ENCODE measurements around the gene PCSK5. TPM values are rescaled to one million over a fixed set of nuclear protein-coding genes. Genes with fewer than 3 reads are reported as not detected.

Gene PCSK5
- total RNA-seq, 2 donors from 2014 or later, result 41.2 to 63.7 TPM

- peak overlapping the region; percentile 70 to 76 for H3K27ac ChIP-seq
Measured at GRCh38 chr9:76257311-76257710, 366.8 kb downstream of the PCSK5 start.

DNA sequence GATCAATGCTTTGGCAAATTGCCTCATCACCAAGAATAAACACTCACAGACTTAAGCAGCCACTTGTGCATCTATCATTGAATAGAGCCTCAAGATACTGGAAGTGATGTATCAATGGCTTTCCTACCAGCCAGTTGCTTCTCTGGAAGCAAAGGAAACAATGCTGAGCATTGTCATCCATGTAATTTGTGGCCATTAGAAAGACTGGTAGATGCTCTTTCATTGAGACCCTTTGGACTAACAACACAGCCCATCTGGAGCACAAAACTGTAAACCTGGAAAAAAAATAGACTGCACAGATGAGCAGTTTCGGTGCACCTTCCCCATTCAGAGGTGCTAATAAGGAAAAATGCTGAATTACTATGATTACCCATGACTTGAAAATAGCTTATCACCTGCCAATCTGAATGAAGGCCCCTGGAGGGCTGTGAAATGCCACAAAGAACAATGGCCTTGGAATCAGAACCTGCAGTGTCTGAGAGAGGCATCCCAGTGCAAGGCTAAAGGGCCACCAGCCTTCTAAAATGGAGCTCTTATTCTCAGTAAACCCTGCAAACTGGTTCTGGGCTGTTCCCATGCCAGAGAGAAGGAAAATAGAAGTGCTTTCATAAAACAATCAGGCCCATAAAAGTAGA, 376.3 kb downstream of the PCSK5 start:
- ATAC-seq (ENCODE audit: insufficient number of reproducible peaks, low FRiP score, low read depth), result no peak
- no peaks in the 10 kb centered on the region for H3K27me3 ChIP-seq (replicated peaks; ENCODE audit: insufficient read depth)
- DNase-seq (ENCODE audit: low spot score), result no peak

More at GRCh38 chr9:76257311-76257710, 366.8 kb downstream of the PCSK5 start:
- no peak for ATAC-seq (ENCODE audit: insufficient number of reproducible peaks, low FRiP score, low read depth)
- Histone ChIP-seq H3K4me1 (ENCODE audit: control insufficient read depth in 1 of 2, low read depth in 2 of 2) (peaks cover 3 to 30% of the 10 kb centered on the region in 2 donors), H3K27me3 (replicated peaks; ENCODE audit: insufficient read depth) (no peaks in the 10 kb centered on the region), H3K36me3 (no peaks in the 10 kb centered on the region), H3K9me3 (no peaks in the 10 kb centered on the region), H3K4me3 (no peak overlapping the region)
- no peak for DNase-seq (ENCODE audit: low spot score)
- TF ChIP-seq, protein P1, sequence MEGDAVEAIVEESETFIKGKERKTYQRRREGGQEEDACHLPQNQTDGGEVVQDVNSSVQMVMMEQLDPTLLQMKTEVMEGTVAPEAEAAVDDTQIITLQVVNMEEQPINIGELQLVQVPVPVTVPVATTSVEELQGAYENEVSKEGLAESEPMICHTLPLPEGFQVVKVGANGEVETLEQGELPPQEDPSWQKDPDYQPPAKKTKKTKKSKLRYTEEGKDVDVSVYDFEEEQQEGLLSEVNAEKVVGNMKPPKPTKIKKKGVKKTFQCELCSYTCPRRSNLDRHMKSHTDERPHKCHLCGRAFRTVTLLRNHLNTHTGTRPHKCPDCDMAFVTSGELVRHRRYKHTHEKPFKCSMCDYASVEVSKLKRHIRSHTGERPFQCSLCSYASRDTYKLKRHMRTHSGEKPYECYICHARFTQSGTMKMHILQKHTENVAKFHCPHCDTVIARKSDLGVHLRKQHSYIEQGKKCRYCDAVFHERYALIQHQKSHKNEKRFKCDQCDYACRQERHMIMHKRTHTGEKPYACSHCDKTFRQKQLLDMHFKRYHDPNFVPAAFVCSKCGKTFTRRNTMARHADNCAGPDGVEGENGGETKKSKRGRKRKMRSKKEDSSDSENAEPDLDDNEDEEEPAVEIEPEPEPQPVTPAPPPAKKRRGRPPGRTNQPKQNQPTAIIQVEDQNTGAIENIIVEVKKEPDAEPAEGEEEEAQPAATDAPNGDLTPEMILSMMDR (IDR thresholded peaks at IDR 0.05), result no peak

DNA sequence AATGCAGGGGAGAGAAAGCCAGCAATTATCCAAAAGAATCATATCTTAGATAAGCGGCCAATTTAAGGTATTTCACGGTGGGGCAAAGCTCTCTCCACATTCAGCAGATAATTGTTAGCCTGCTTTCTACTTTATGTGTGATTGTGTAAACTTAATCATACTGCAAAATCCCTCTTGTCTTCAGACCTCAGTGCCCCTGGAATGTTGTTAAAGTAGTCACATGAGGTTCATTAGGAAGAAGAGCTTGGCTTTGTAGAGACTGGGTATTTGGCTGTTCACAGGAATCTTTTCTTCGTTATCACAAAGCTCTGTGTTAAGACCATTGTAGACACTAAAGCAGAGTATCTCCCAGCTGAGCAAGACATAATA, 376.8 kb downstream of the PCSK5 start:
- H3K36me3 ChIP-seq, result no peaks in the 10 kb centered on the region
- H3K27ac ChIP-seq, result no peak overlapping the region
- H3K4me3 ChIP-seq, result no peak overlapping the region
- H3K4me1 ChIP-seq (ENCODE audit: control insufficient read depth in 1 of 2, low read depth in 2 of 2), result peaks cover 7 to 18% of the 10 kb centered on the region in 2 donors
- TF ChIP-seq, protein P1 (IDR thresholded peaks at IDR 0.05), result no peak
- no peak for ATAC-seq (ENCODE audit: insufficient number of reproducible peaks, low FRiP score, low read depth)
- no peaks in the 10 kb centered on the region for H3K27me3 ChIP-seq (replicated peaks; ENCODE audit: insufficient read depth)
- peaks cover 5% of the 10 kb centered on the region for H3K9me3 ChIP-seq
- no peak for DNase-seq (ENCODE audit: low spot score)

More for the DNA sequence above, 376.3 kb downstream of the PCSK5 start:
- TF ChIP-seq, protein P1 (IDR thresholded peaks at IDR 0.05), result no peak
- Histone ChIP-seq H3K27ac (no peak overlapping the region), H3K9me3 (peaks cover 5% of the 10 kb centered on the region), H3K36me3 (no peaks in the 10 kb centered on the region), H3K4me3 (no peak overlapping the region), H3K4me1 (ENCODE audit: control insufficient read depth in 1 of 2, low read depth in 2 of 2) (peaks cover 7 to 18% of the 10 kb centered on the region in 2 donors)

- Histone ChIP-seq H3K36me3 (no peaks in the 10 kb centered on the region), H3K9me3 (no peaks in the 10 kb centered on the region), H3K4me1 (ENCODE audit: control insufficient read depth in 1 of 2, low read depth in 2 of 2) (peaks cover 7 to 18% of the 10 kb centered on the region in 2 donors), H3K4me3 (no peak overlapping the region), H3K27ac (peak overlapping the region in 1 of 2 donors; percentile 35), H3K27me3 (replicated peaks; ENCODE audit: insufficient read depth) (no peaks in the 10 kb centered on the region)
- no peak for DNase-seq (ENCODE audit: low spot score)
- TF ChIP-seq, protein P1 (IDR thresholded peaks at IDR 0.05), result no peak
- peak; percentile 34 for ATAC-seq (ENCODE audit: insufficient number of reproducible peaks, low FRiP score, low read depth)
Measured at GRCh38 chr9:76269789-76270188, 379.3 kb downstream of the PCSK5 start.

- DNase-seq (ENCODE audit: low spot score) (no peak), ATAC-seq (ENCODE audit: insufficient number of reproducible peaks, low FRiP score, low read depth) (no peak)
- Histone ChIP-seq H3K36me3 (no peaks in the 10 kb centered on the region), H3K27me3 (replicated peaks; ENCODE audit: insufficient read depth) (no peaks in the 10 kb centered on the region), H3K9me3 (no peaks in the 10 kb centered on the region), H3K4me1 (ENCODE audit: control insufficient read depth in 1 of 2, low read depth in 2 of 2) (peaks cover 7 to 18% of the 10 kb centered on the region in 2 donors), H3K27ac (no peak overlapping the region), H3K4me3 (no peak overlapping the region)
- TF ChIP-seq, protein P1 (IDR thresholded peaks at IDR 0.05), result no peak
Measured at GRCh38 chr9:76271755-76272154, 381.3 kb downstream of the PCSK5 start.

All from thoracic aorta (tissue), 2 donors.